HL-60/S4 (cell line): ENCODE measurements around the gene ZNF17.

Experiments used
- in situ Hi-C: fragments of 300-500 bp; cut with MboI; formaldehyde crosslinking; loops from 2 replicates; pipeline ENCODE4 v1.14.3; 2022; ENCODE audit warnings: low sequenced_read_pairs

ZNF17 gene

GRCh38 chr19:57421037-57421436 lies 10.1 kb downstream of the ZNF17 start:
- in situ Hi-C loops: no loop called here

- in situ Hi-C loops: no loop called here
These were observed 23.6 kb downstream of the ZNF17 start for GRCh38 chr19:57434386-57435061.

- in situ Hi-C loops: no loop called here
These were observed 24.4 kb downstream of the ZNF17 start, which contains the start of gene ZNF749 for GRCh38 chr19:57435062-57435978. Gene ZNF749 (plus strand): TSS chr19:57435325. CDS start chr19:57435579, 254 bp downstream.

GRCh38 chr19:57436417-57436816 lies 25.5 kb downstream of the ZNF17 start:
- in situ Hi-C loops: no loop called here

- in situ Hi-C loops: no loop called here
These were observed 27.0 kb downstream of the ZNF17 start for GRCh38 chr19:57437931-57438330.

- in situ Hi-C loops: no loop called here
These were observed 28.0 kb downstream of the ZNF17 start for GRCh38 chr19:57438925-57439324.

- in situ Hi-C loops: no loop called here
These were observed 31.2 kb downstream of the ZNF17 start for GRCh38 chr19:57441979-57442752.

- in situ Hi-C loops: no loop called here
These were observed 32.2 kb downstream of the ZNF17 start for GRCh38 chr19:57443121-57443696.

- in situ Hi-C loops: no loop called here
These were observed 41.3 kb downstream of the ZNF17 start for GRCh38 chr19:57452307-57452706.

GRCh38 chr19:57465680-57466381 lies 54.9 kb downstream of the ZNF17 start:
- in situ Hi-C loops: no loop called here

- in situ Hi-C loops: no loop called here
These were observed 55.5 kb downstream of the ZNF17 start for GRCh38 chr19:57466489-57466888.
